GM12878 (cell line): ENCODE data around the gene LAMA5. TPM values are rescaled to one million over a fixed set of nuclear protein-coding genes. Genes with fewer than 3 reads are reported as not detected.

Source experiments
- ATAC-seq: fragments of 200-7000 bp; cut with Tn5 transposase; 3 replicates; pipeline ENCODE4 v1.9.1; 2020; ENCODE audit warnings: mild to moderate bottlenecking, moderate library complexity
- BruUV-seq: library from RNA; stranded (reverse); fragments of 400-500 nt; replicated peaks from 2 replicates; lab custom pipeline; 2021; lab: Mats Ljungman, UMichigan
- CTCF ChIA-PET: fragments of 300-600 bp; sonication (Branson Sonifier 250); formaldehyde crosslinking; extraction: SDS; loops from one replicate; lab custom pipeline; 2021; ENCODE audit warnings: inconsistent platforms; lab: Yijun Ruan, JAX
- POLR2A ChIA-PET: fragments of 350-600 bp; formaldehyde crosslinking; extraction: SDS; loops from one replicate; lab custom pipeline; 2021; ENCODE audit warnings: inconsistent platforms; lab: Charles Lee
- RAD21 ChIA-PET: fragments of 300-600 bp; sonication (Branson Sonifier 250); formaldehyde crosslinking; loops from one replicate; lab custom pipeline; 2023; ENCODE audit warnings: antibody characterized with exemption; ENCODE audit not compliant: unreplicated experiment; lab: Charles Lee
- SMC1A ChIA-PET: fragments of 300-600 bp; sonication (Branson Sonifier 250); formaldehyde crosslinking; loops from one replicate; lab custom pipeline; 2023; ENCODE audit not compliant: unreplicated experiment, uncharacterized antibody; lab: Charles Lee
- DNase-seq: peaks from one replicate; pipeline ENCODE4 v3.0.0-alpha.2; 2011; ENCODE audit warnings: low read depth, low spot score
- FAIRE-seq: peaks from 3 replicates; lab custom pipeline; 2011; peaks lifted over from hg19 to GRCh38; lab: Jason Lieb, UNC
- H2AFZ ChIP-seq: 2 replicates; pipeline ENCODE4 v1.6.0; 2011; ENCODE audit warnings: low read depth, low read length, control low read depth; ENCODE audit not compliant: control insufficient read depth
- H3K27ac ChIP-seq: 2 replicates; pipeline ENCODE4 v1.5.1; 2011; ENCODE audit warnings: control low read depth; ENCODE audit not compliant: control insufficient read depth, insufficient read depth
- H3K27me3 ChIP-seq, 2 experiments: replicated peaks in 1 of 2; 2 replicates each; pipeline versions ENCODE4 v1.6.0 to v1.6.1; 2011; ENCODE audit warnings: low read length in 1 of 2; ENCODE audit not compliant: control insufficient read depth in 2 of 2, insufficient read depth in 2 of 2
- H3K36me3 ChIP-seq, 2 experiments: 2 replicates each; pipeline ENCODE4 v1.5.1; 2011; ENCODE audit warnings: low read length in 1 of 2; ENCODE audit not compliant: control insufficient read depth in 2 of 2, insufficient read depth in 2 of 2
- H3K4me1 ChIP-seq: 2 replicates; pipeline ENCODE4 v1.6.1; 2011; ENCODE audit warnings: mild to moderate bottlenecking, low read length, moderate library complexity, mixed read lengths; ENCODE audit not compliant: control insufficient read depth, insufficient read depth
- H3K4me2 ChIP-seq: 2 replicates; pipeline ENCODE4 v1.6.0; 2011; ENCODE audit warnings: control low read depth; ENCODE audit not compliant: control insufficient read depth, insufficient read depth
- H3K4me3 ChIP-seq: fragments of 200-600 bp; sonication (generic); 2 replicates; pipeline ENCODE4 v1.5.1; 2016
- H3K79me2 ChIP-seq: 2 replicates; pipeline ENCODE4 v1.6.0; 2011; ENCODE audit warnings: low read length; ENCODE audit not compliant: control insufficient read depth, insufficient read depth
- H3K9ac ChIP-seq: 2 replicates; pipeline ENCODE4 v1.8.0; 2011; ENCODE audit warnings: low read length, control low read depth, mixed read lengths; ENCODE audit not compliant: control insufficient read depth, insufficient read depth
- H3K9me3 ChIP-seq: replicated peaks from 3 replicates; pipeline ENCODE4 v1.5.1; 2011; ENCODE audit warnings: mild to moderate bottlenecking, low read length; ENCODE audit not compliant: control insufficient read depth, insufficient read depth
- H4K20me1 ChIP-seq: 2 replicates; pipeline ENCODE4 v1.6.0; 2011; ENCODE audit not compliant: control insufficient read depth, insufficient read depth
- BMI1 ChIP-seq: fragments of 450-650 bp; IDR thresholded peaks from 2 replicates; pipeline ENCODE4 v1.6.1; 2016; ENCODE audit warnings: mild to moderate bottlenecking, moderate library complexity, borderline replicate concordance
- CBX3 ChIP-seq: fragments of 200-600 bp; sonication (generic); IDR thresholded peaks from 2 replicates; pipeline ENCODE4 v1.6.1; 2016; ENCODE audit warnings: low read depth, borderline replicate concordance
- KAT2A ChIP-seq: conservative IDR thresholded peaks from 2 replicates; pipeline ENCODE4 v1.6.1; 2011; ENCODE audit warnings: low read depth, low read length; ENCODE audit not compliant: control insufficient read depth
- NFIC ChIP-seq: IDR thresholded peaks from 2 replicates; pipeline ENCODE4 v1.6.1; 2012; ENCODE audit warnings: low read depth, mild to moderate bottlenecking, inconsistent platforms, low read length, moderate library complexity
- NR2C1 ChIP-seq: fragments of 450-650 bp; IDR thresholded peaks from 2 replicates; pipeline ENCODE4 v1.6.1; 2017; ENCODE audit warnings: antibody characterized with exemption, mild to moderate bottlenecking, moderate library complexity
- RELA ChIP-seq: fragments of 450-650 bp; IDR thresholded peaks from 2 replicates; pipeline ENCODE4 v1.8.0; 2014; ENCODE audit warnings: borderline replicate concordance; ENCODE audit not compliant: partially characterized antibody
- SPI1 ChIP-seq: IDR thresholded peaks from 2 replicates; pipeline ENCODE4 v1.6.1; 2011; ENCODE audit warnings: low read depth, mild to moderate bottlenecking, low read length, moderate library complexity, borderline replicate concordance; ENCODE audit not compliant: insufficient read depth
- TCF12 ChIP-seq: IDR thresholded peaks from 2 replicates; pipeline ENCODE4 v1.6.1; 2011; ENCODE audit warnings: low read depth, mild to moderate bottlenecking, low read length
- ZNF217 ChIP-seq: fragments of 450-650 bp; IDR thresholded peaks from 2 replicates; pipeline ENCODE4 v1.6.1; 2017; ENCODE audit warnings: antibody characterized with exemption, mild to moderate bottlenecking
- ZNF274 ChIP-seq: IDR thresholded peaks from one replicate; pipeline ENCODE4 v1.8.0; 2011; ENCODE audit not compliant: insufficient read length, insufficient read depth
- ZSCAN29 ChIP-seq: fragments of 450-650 bp; IDR thresholded peaks from 2 replicates; pipeline ENCODE4 v1.6.1; 2017; ENCODE audit warnings: mild to moderate bottlenecking, moderate library complexity
- WGBS: methylation state at CpG from one replicate; pipeline ENCODE4 v1.1.6; 2016; ENCODE audit warnings: low lambda C conversion rate; ENCODE audit not compliant: insufficient replicate concordance, insufficient coverage; ENCODE audit errors: missing lambda C conversion rate; 5-methylcytosine and 5-hydroxymethylcytosine counted together
- in situ Hi-C: fragments of 300-500 bp; cut with MboI; formaldehyde crosslinking; loops from 9 replicates; pipeline ENCODE4 v1.14.3; 2018; ENCODE audit warnings: mixed read lengths
- intact Hi-C: fragments of 100-400 bp; cut with micrococcal nuclease; formaldehyde crosslinking; loops from one replicate; pipeline ENCODE4 v1.14.2; 2022; ENCODE audit not compliant: unreplicated experiment
- polyA plus RNA-seq, 11 experiments: library from polyadenylated mRNA; depleted of rRNA in 4 of 11; unstranded in 6 of 11; stranded (reverse) in 5 of 11; fragments of >200 nt; fragmentation: Nextera tagmentation in 4 of 11; fragmentation: Illumina TruSeq in 1 of 11; extraction: Ambion mirVana in 4 of 11; extraction: Trizol in 1 of 11; gene quantifications; 1 replicate in 1 of 11; 2 replicates in 10 of 11; pipeline versions ENCODE4 v1.2.1 to v1.2.3, GENCODE V29; 2011 to 2016; ENCODE audit warnings: inconsistent platforms in 2 of 11, missing spikeins in 2 of 11, low read depth in 1 of 11
- total RNA-seq, 4 experiments: library from RNA; depleted of rRNA in 3 of 4; stranded (reverse); fragments of >200 nt in 3 of 4; fragmentation: Illumina TruSeq in 1 of 4; extraction: Trizol in 1 of 4; gene quantifications; 2 replicates each; pipeline versions ENCODE4 v1.2.1 to v1.2.3, GENCODE V29; 2013 to 2021
- TF ChIP-seq, protein P1 (sequence below): fragments of 450-650 bp; IDR thresholded peaks from 2 replicates; pipeline ENCODE4 v1.6.1; 2017; ENCODE audit warnings: borderline replicate concordance

The LAMA5 gene
- total and polyA plus RNA-seq, 10 of the 15 experiments (the other 5 are each of a cell fraction or from before 2014, with no cell fraction given): 0.09 to 3.1 (median 1.6) TPM; not detected in 3

DNA sequence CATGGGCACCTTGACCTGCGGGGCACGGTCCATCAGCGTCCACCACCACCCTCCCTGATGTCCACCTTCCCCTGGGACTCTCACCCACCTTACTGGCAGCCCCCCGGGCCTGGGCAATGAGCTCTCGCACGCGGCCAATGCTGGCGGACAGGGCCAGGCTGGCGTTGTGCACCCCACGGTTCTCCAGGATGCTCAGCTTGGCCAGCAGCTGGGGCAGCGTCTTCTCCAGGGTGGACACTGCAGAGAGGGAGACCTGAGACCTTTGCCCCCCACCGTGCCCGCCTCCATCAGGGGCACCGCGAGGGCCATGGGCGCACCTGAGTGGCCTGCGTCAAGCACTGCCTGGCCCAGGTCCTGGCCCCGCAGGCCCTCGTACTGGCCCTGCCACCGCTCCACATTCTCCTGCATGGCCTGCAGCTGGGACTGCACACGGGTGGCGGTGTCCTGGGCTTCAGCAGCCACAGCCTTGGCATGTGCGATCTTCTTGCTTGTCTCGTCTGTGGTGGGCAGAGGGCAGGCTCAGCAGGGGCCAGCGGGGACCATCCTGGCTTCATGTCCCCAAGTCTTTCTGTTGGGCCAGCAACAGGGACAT lies 52.3 kb downstream of the LAMA5 start (continued):
- TF ChIP-seq TCF12 (no peak), CBX3 (no peak), ZNF217 (no peak), ZNF274 (no peak), NR2C1 (no peak), SPI1 (no peak), BMI1 (no peak)

DNA sequence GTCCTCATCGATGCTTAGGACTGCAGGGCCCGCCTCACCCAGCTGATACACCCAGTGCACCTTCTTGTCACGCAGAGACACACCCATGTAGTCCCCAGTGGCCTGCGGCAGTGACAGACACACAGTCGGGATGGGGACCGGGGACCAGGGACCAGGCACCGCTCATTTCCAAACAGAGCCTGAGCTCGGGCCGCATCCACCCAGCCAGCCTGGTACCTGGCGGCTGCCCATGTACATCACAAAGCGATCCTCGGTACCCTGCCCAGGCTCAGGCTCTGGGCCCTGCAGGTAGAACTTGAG lies 52.8 kb downstream of the LAMA5 start:
- in situ Hi-C loops: no loop called here
- WGBS: 72% methylated on average over 12 of the region's 12 CpGs
- Histone ChIP-seq H3K4me2 (no peak overlapping the region), H2AFZ (no peak overlapping the region), H3K36me3 (no peaks in the 10 kb centered on the region; a peak in 1 of 4 replicates), H4K20me1 (no peaks in the 10 kb centered on the region), H3K79me2 (no peaks in the 10 kb centered on the region), H3K9ac (no peak overlapping the region), H3K4me3 (no peak overlapping the region), H3K4me1 (no peaks in the 10 kb centered on the region), H3K27me3 (no peaks in the 10 kb centered on the region), H3K27ac (no peak overlapping the region), H3K9me3 (no peaks in the 10 kb centered on the region; the same call in 2 of the 3 replicates)
- ChIA-PET CTCF (no interaction called here), POLR2A (no interaction called here), SMC1A (no interaction called here), RAD21 (no interaction called here)
- no peak for ATAC-seq
- intact Hi-C loops: no loop called here
- TF ChIP-seq ZSCAN29: no peak
- TF ChIP-seq RELA: no peak
- no peak for TF ChIP-seq NFIC
- no peak for TF ChIP-seq KAT2A
- TF ChIP-seq ZNF274: no peak
- TF ChIP-seq, protein P1, sequence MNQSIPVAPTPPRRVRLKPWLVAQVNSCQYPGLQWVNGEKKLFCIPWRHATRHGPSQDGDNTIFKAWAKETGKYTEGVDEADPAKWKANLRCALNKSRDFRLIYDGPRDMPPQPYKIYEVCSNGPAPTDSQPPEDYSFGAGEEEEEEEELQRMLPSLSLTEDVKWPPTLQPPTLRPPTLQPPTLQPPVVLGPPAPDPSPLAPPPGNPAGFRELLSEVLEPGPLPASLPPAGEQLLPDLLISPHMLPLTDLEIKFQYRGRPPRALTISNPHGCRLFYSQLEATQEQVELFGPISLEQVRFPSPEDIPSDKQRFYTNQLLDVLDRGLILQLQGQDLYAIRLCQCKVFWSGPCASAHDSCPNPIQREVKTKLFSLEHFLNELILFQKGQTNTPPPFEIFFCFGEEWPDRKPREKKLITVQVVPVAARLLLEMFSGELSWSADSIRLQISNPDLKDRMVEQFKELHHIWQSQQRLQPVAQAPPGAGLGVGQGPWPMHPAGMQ: no peak
- no peak for TF ChIP-seq BMI1
- no peak for FAIRE-seq
- no TSS peak for BruUV-seq
- no peak for DNase-seq
